Osteocyte (in vitro differentiated cells): ENCODE measurements around the gene SPTBN1. TPM values are rescaled to one million over a fixed set of nuclear protein-coding genes. Genes with fewer than 3 reads are reported as not detected.

ENCODE experiments used
- DNase-seq: peaks from one replicate; pipeline ENCODE4 v3.0.0; 2021; ENCODE audit warnings: mixed read lengths; ENCODE audit not compliant: unreplicated experiment; ENCODE audit errors: extremely low spot score
- H3K27ac Mint-ChIP-seq: one replicate; pipeline ENCODE4 v1.8.0; 2021; ENCODE audit warnings: mild to moderate bottlenecking, mixed read lengths; ENCODE audit not compliant: unreplicated experiment
- H3K27me3 Mint-ChIP-seq: one replicate; pipeline ENCODE4 v1.8.0; 2021; ENCODE audit warnings: mixed read lengths; ENCODE audit not compliant: unreplicated experiment
- H3K36me3 Mint-ChIP-seq: one replicate; pipeline ENCODE4 v1.8.0; 2021; ENCODE audit warnings: mixed read lengths; ENCODE audit not compliant: unreplicated experiment
- H3K4me1 Mint-ChIP-seq: one replicate; pipeline ENCODE4 v1.8.0; 2021; ENCODE audit warnings: mixed read lengths; ENCODE audit not compliant: unreplicated experiment
- H3K4me3 Mint-ChIP-seq: one replicate; pipeline ENCODE4 v1.8.0; 2021; ENCODE audit warnings: mild to moderate bottlenecking, moderate library complexity, mixed read lengths; ENCODE audit not compliant: unreplicated experiment
- H3K9me3 Mint-ChIP-seq: one replicate; pipeline ENCODE4 v1.8.0; 2021; ENCODE audit warnings: mixed read lengths; ENCODE audit not compliant: unreplicated experiment
- total RNA-seq: library from RNA; stranded (reverse); gene quantifications from 2 replicates; pipeline ENCODE4 v1.2.1, GENCODE V29; 2021
- TF ChIP-seq, protein P1 (sequence below): fragments of 200-600 bp; sonication (generic); IDR thresholded peaks from 2 replicates; pipeline ENCODE4 v1.5.0; 2021; ENCODE audit warnings: antibody characterized with exemption, mild to moderate bottlenecking, moderate library complexity

The SPTBN1 gene
- total RNA-seq, 1 donor from 2014 or later, result 248 TPM

DNA sequence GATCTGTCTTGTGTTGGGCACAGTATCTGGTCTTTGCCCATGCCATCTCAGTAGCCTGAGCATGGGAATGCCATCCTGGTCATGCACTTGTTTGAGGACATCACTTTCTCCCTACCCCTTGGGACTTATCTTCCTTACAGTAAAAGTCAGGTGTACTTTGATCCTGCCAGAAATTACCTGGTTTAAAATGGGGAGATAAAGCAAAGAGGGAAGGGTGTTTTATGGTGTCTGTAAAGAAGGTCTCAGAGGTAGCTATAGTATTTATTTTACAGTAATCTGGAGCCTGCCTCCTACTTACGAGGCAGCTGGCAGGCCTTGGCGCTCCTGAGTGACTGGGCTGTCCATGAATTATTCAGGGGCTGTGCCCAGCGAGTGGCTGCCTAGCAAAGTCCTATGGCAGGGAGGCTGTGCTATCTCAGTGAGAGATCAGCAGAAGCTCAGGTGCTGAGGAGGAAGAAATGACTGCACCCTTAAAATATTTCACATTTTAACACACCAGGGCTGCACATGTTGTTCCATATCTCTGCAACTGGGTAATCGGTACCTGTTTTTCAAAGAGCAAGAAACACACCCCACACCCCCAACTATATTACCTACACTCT lies 93.9 kb downstream of the SPTBN1 start:
- Mint-ChIP-seq H3K4me3 (no peak overlapping the region), H3K27me3 (no peaks in the 10 kb centered on the region), H3K36me3 (peaks cover 2% of the 10 kb centered on the region), H3K27ac (no peak overlapping the region), H3K4me1 (peaks cover 18% of the 10 kb centered on the region), H3K9me3 (no peaks in the 10 kb centered on the region)
- TF ChIP-seq, protein P1, sequence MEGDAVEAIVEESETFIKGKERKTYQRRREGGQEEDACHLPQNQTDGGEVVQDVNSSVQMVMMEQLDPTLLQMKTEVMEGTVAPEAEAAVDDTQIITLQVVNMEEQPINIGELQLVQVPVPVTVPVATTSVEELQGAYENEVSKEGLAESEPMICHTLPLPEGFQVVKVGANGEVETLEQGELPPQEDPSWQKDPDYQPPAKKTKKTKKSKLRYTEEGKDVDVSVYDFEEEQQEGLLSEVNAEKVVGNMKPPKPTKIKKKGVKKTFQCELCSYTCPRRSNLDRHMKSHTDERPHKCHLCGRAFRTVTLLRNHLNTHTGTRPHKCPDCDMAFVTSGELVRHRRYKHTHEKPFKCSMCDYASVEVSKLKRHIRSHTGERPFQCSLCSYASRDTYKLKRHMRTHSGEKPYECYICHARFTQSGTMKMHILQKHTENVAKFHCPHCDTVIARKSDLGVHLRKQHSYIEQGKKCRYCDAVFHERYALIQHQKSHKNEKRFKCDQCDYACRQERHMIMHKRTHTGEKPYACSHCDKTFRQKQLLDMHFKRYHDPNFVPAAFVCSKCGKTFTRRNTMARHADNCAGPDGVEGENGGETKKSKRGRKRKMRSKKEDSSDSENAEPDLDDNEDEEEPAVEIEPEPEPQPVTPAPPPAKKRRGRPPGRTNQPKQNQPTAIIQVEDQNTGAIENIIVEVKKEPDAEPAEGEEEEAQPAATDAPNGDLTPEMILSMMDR, result no peak
- no peak for DNase-seq

DNA sequence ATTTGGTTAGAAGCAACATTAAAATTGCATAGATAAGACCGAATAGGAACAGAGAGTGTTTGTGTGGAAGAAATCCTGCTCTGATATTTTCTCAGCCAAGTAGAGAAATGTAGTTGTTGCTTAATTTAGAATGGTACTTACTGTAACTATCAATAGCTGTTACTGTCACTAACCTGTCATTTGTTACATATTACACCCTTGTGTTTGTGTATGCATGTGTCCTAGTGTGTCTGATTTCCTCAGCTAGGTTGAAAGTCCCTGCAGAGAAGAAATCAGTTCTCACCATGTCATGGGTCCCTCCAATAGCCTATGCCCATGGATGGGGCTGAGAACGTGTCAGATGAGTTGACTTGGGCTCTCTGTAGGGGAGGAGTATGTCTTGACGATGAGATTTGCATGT lies 94.4 kb downstream of the SPTBN1 start:
- no peaks in the 10 kb centered on the region for H3K9me3 Mint-ChIP-seq
- H3K4me1 Mint-ChIP-seq, result peaks cover 23% of the 10 kb centered on the region
- H3K27me3 Mint-ChIP-seq, result no peaks in the 10 kb centered on the region
- no peak overlapping the region for H3K4me3 Mint-ChIP-seq
- H3K27ac Mint-ChIP-seq, result no peak overlapping the region
- peaks cover 2% of the 10 kb centered on the region for H3K36me3 Mint-ChIP-seq
- TF ChIP-seq, protein P1, result no peak
- no peak for DNase-seq

DNA sequence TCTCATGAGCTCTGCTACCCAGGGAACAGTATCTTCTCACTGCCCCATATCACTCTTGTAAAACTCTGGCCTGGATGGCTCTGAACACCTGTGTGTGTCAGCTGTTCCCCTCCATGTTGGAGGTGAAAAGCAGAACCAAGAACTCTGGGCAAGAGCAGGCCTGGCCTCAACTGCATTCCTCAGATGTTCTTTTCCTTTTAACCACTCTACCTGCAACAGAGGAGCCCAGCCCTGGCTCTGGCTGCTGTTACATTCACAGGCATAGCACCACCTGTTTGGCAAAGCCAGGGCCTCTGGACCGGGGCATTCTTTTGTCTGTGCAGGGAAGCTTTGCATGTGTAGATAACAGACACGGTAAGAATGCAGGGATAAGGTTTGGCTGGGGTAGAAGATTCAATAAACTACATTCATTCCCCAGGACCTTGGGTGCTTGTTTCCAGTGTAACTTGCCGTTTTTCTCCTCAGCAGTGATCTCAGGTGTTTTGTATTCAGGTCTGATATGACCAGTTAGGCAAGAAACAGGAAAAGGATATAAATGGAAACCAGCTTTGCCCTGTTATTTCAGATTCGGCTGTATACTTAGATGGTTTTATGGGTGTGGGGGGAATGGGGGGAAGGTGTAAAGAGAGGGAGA lies 95.1 kb downstream of the SPTBN1 start:
- H3K4me3 Mint-ChIP-seq, result no peak overlapping the region
- H3K27ac Mint-ChIP-seq, result no peak overlapping the region
- peaks cover 2% of the 10 kb centered on the region for H3K36me3 Mint-ChIP-seq
- DNase-seq, result no peak
- no peaks in the 10 kb centered on the region for H3K9me3 Mint-ChIP-seq
- TF ChIP-seq, protein P1, result no peak
- no peaks in the 10 kb centered on the region for H3K27me3 Mint-ChIP-seq
- H3K4me1 Mint-ChIP-seq, result peaks cover 28% of the 10 kb centered on the region

DNA sequence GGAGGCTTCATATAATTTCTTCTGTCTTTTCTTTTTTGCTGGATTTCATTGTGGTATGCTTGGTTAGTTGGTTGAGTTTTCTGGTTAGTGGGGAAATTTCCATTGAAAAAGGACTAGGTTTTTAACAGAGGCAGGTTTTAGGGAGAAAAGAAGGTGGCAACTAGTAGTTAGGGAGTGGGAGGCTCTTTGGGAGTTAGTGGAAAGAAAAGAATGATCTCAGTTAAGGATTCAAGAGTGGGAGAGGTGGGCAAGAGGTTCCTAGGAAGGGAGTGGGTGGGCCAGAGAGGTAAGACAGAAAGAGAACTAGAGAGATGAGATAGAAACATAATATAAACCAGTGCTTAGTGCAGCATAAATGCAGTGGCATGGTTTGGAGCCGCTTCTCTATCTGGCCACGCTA lies 96.9 kb downstream of the SPTBN1 start:
- H3K36me3 Mint-ChIP-seq, result peaks cover 2% of the 10 kb centered on the region
- peaks cover 34% of the 10 kb centered on the region for H3K4me1 Mint-ChIP-seq
- no peak for DNase-seq
- H3K27ac Mint-ChIP-seq, result no peak overlapping the region
- no peaks in the 10 kb centered on the region for H3K27me3 Mint-ChIP-seq
- TF ChIP-seq, protein P1, result no peak
- H3K4me3 Mint-ChIP-seq, result no peak overlapping the region
- H3K9me3 Mint-ChIP-seq, result no peaks in the 10 kb centered on the region

DNA sequence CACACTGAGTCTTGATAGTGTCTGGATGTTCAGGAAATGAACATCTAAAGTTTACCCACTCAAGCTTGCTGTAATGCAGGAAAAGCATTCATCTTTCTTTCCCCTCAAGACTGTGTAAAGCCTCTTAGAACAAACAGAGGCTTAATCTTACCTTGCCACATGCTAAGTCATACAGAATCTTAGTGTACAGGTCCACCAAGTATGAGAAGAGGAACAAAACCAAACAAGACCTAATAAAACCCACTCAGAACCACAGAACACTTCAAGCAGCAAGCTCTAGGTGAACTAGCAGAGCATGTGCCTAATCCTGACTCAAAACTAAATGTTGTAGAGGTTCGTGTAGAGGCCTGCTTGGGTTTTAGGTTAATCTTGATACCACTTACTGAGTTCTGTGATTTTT lies 97.6 kb downstream of the SPTBN1 start:
- Mint-ChIP-seq H3K9me3 (no peaks in the 10 kb centered on the region), H3K4me1 (peaks cover 37% of the 10 kb centered on the region), H3K4me3 (no peak overlapping the region), H3K36me3 (peaks cover 2% of the 10 kb centered on the region), H3K27me3 (no peaks in the 10 kb centered on the region), H3K27ac (no peak overlapping the region)
- no peak for DNase-seq
- TF ChIP-seq, protein P1, result no peak
